ENCODE results near the gene PKNOX1. TPM values are rescaled to one million over a fixed set of nuclear protein-coding genes. Genes with fewer than 3 reads are reported as not detected.
"Not testable (repeated sequence)": the region's sequence is repeated elsewhere in the genome, so short reads cannot be mapped to it uniquely, and the experiment has no call there.

The PKNOX1 gene
- total and polyA plus RNA-seq, 2 donors from 2014 or later = 7.9 to 25.2 TPM

DNA sequence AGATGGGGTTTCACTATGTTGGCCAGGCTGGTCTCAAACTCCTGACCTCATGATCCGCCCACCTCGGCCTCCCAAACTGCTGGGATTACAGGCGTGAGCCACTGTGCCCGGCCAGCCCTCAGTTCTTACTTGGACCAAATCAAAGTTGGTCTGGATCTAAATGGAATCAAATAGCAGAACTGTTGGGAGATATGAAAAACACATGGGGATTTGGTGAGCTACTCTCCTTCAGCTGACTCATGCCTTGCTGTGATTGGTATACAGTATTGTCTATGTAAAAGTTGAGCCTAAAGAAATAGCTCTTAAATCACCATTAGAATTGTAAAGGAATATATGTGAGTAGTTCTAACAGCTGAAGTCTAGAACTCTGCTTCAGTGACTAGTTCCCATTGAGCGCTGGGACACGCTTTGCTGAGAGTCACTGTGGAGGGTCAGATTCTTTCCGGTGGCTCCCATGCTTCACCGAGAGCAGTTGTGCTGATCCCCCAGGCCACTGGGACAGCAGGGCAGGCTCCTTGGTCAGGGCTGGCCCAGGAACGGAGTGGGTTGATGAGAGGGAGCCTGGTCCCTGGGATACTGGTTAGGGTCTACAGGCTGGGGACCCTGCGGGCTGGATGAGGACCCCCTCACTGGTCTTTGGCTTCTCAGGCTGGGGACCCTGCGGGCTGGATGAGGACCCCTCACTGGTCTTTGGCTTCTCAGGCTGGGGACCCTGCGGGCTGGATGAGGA lies 14.0 kb downstream of the PKNOX1 start:
- Histone ChIP-seq H3K4me1 (ENCODE audit: control insufficient read depth in 2 of 3, insufficient read depth in 2 of 3, low read depth in 1 of 3, low read length in 3 of 3) (peaks cover 0 to 4% (median 4%) of the 10 kb centered on the region in 3 donors), H3K9me3 (ENCODE audit: control insufficient read depth in 2 of 3, insufficient read depth in 1 of 3, low read length in 3 of 3) (no peaks in the 10 kb centered on the region), H3K9ac (ENCODE audit: low read length in 3 of 3) (no peak overlapping the region), H3K27ac (ENCODE audit: low read depth in 2 of 2, low read length in 2 of 2) (no peak overlapping the region), H3K4me3 (ENCODE audit: low read length in 3 of 3) (no peak overlapping the region), H3K27me3 (ENCODE audit: control insufficient read depth, insufficient read depth, low read length) (no peaks in the 10 kb centered on the region), H3K36me3 (ENCODE audit: control insufficient read depth in 2 of 3, insufficient read depth in 3 of 3, low read length in 3 of 3) (peaks cover 0 to 5% (median 3%) of the 10 kb centered on the region in 3 donors)
- intact Hi-C loops (cut with DNase I) = no loop called here
- DNase-seq (peak in 4 of 5 donors; percentile 27 to 57 (median 41)), FAIRE-seq (no peak)
- TF ChIP-seq, protein P1, sequence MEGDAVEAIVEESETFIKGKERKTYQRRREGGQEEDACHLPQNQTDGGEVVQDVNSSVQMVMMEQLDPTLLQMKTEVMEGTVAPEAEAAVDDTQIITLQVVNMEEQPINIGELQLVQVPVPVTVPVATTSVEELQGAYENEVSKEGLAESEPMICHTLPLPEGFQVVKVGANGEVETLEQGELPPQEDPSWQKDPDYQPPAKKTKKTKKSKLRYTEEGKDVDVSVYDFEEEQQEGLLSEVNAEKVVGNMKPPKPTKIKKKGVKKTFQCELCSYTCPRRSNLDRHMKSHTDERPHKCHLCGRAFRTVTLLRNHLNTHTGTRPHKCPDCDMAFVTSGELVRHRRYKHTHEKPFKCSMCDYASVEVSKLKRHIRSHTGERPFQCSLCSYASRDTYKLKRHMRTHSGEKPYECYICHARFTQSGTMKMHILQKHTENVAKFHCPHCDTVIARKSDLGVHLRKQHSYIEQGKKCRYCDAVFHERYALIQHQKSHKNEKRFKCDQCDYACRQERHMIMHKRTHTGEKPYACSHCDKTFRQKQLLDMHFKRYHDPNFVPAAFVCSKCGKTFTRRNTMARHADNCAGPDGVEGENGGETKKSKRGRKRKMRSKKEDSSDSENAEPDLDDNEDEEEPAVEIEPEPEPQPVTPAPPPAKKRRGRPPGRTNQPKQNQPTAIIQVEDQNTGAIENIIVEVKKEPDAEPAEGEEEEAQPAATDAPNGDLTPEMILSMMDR (IDR thresholded peaks at IDR 0.05; ENCODE audit: borderline replicate concordance, extremely low read depth, insufficient read depth) = no peak

DNA sequence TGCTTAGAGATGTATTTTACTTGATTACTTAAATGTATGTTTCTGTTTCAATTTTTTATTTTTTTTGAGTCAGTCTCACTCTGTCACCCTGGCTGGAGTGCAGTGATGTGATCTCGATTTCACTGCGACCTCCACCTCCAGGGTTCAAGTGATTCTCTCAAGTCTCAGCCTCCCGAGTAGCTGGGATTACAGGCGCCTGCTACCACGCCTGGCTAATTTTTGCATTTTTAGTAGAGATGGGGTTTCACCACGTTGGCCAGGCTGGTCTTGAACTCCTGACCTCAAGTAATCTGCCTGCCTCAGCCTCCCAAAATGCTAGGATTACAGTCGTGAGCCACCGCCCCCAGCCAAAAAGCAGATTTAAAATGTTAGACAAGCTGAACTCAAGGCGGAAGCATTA lies 15.0 kb downstream of the PKNOX1 start:
- H3K9me3 ChIP-seq (ENCODE audit: control insufficient read depth in 2 of 3, insufficient read depth in 1 of 3, low read length in 3 of 3); H3K27ac ChIP-seq (ENCODE audit: low read depth in 2 of 2, low read length in 2 of 2); intact Hi-C loops (cut with DNase I); H3K36me3 ChIP-seq (ENCODE audit: control insufficient read depth in 2 of 3, insufficient read depth in 3 of 3, low read length in 3 of 3); FAIRE-seq; H3K9ac ChIP-seq (ENCODE audit: low read length in 3 of 3); H3K4me1 ChIP-seq (ENCODE audit: control insufficient read depth in 2 of 3, insufficient read depth in 2 of 3, low read depth in 1 of 3, low read length in 3 of 3); H3K27me3 ChIP-seq (ENCODE audit: control insufficient read depth, insufficient read depth, low read length); H3K4me3 ChIP-seq (ENCODE audit: low read length in 3 of 3): not testable (repeated sequence)
- peak in 3 of 5 donors; percentile 4 to 36 (median 35) for DNase-seq

DNA sequence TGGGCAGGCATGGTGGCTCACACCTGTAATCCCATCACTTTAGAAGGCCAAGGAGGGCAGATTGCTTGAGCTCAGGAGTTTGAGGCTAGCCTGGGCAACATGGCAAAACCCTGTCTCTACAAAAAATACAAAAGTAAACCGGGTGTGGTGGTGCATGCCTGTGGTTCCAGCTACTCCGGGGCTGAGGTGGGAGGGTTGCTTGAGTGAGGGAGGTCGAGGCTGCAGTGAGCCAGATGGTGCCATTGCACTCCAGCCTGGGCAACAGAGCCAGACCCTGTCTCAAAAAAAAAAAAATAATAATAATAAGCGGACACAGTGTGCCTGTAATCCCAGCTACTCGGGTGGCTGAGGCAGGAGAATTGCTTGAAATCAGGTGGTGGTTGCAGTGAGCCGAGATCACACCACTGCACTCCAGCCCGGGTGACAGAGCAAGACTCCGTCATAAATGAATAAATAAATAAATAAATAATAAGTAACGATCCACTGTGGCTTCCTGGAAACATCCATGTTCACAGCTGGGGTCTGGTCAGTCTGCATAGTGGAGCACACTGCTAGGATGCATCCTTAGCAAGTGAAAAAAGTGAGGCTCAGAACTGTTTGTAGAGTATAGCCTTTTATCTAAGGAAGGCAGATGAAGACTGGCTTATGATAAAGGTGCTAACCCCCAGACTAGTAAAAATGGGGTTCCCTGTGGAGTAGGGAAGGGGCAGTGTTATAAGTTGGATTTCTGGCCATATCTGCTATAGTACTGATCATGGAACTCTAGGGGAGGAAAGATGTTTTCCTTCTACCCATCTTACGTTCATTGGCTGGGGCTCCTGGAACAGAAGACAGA lies 15.7 kb downstream of the PKNOX1 start:
- Histone ChIP-seq H3K27ac (ENCODE audit: low read depth in 2 of 2, low read length in 2 of 2) (no peak overlapping the region), H3K9me3 (ENCODE audit: control insufficient read depth in 2 of 3, insufficient read depth in 1 of 3, low read length in 3 of 3) (no peaks in the 10 kb centered on the region), H3K36me3 (ENCODE audit: control insufficient read depth in 2 of 3, insufficient read depth in 3 of 3, low read length in 3 of 3) (peaks cover 0 to 5% (median 3%) of the 10 kb centered on the region in 3 donors), H3K9ac (ENCODE audit: low read length in 3 of 3) (no peak overlapping the region), H3K4me3 (ENCODE audit: low read length in 3 of 3) (no peak overlapping the region), H3K27me3 (ENCODE audit: control insufficient read depth, insufficient read depth, low read length) (no peaks in the 10 kb centered on the region), H3K4me1 (ENCODE audit: control insufficient read depth in 2 of 3, insufficient read depth in 2 of 3, low read depth in 1 of 3, low read length in 3 of 3) (peaks cover 0 to 4% (median 4%) of the 10 kb centered on the region in 3 donors)
- FAIRE-seq (no peak), DNase-seq (peak in 1 of 5 donors; percentile 12)
- intact Hi-C loops (cut with DNase I) = no loop called here
- TF ChIP-seq, protein P1 (IDR thresholded peaks at IDR 0.05; ENCODE audit: borderline replicate concordance, extremely low read depth, insufficient read depth) = no peak

All from kidney (tissue), 14 donors.